ENCODE measurements around the gene PCSK6. TPM values are rescaled to one million over a fixed set of nuclear protein-coding genes. Genes with fewer than 3 reads are reported as not detected.

The PCSK6 gene
- total RNA-seq, 1 donor from 2014 or later = 20.9 TPM

GRCh38 chr15:101522621-101523559 is 33.4 kb upstream of the PCSK6 start:
- no peak for DNase-seq

DNA sequence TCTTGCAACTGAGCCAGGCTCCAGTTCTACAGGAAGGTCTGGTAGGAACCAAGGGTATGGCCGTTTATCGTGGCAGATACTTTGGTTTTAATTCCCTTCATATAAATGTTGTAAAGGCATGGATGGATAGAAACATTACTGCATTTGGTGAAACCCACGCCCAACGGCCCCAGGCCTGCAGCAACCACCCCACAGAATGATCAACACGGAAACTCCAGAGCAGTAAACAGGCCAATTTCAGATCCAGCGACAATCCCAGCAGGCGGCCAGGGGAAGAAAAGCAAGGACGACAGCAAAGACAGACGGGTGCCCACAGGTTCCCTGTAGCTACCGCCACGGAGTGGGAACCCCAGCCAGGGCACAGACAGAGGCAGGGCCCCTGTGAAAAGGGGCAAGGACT is 32.6 kb upstream of the PCSK6 start:
- no peak for DNase-seq

DNA sequence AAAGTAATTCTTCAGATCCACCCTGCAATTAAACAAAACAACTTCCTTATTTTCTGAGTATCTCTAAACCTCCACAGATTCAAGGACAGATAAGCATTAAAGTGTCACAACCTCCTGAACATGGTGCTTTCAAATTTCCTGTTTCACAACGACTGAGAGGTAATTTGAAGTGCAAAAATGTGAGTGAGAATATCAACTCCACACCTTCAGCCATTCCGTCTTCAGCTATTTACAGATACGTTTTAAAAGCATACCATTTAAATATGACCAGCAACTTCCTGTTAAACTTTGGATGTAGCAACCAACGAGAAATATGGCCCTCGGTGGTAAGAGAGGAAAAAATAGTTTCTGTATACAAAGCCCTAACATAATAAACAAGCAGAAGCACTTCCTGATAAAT is 32.1 kb upstream of the PCSK6 start:
- no peak for DNase-seq

GRCh38 chr15:101521069-101521468 is 31.6 kb upstream of the PCSK6 start:
- no peak for DNase-seq

DNA sequence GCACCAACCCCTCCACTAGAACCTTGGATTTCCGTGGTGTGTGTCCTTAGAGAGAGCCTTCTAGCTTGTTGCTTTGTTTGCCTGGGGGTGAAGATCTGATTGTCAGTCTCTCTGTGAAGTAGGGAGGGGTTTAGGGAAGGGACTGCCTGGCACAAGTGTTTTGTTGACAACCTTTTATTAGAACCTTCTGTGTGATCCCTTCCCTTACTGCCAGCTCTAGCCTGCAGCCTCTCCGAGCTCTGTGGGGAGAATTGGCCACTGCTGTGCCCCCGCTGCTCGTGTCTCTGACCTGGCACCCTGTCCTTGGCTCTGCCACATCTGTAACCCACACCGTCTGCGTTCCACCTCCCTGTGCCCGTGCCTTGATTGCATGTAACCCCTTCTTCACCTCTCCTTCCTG is 30.9 kb upstream of the PCSK6 start:
- no peak for DNase-seq

GRCh38 chr15:101517504-101517903 is 28.0 kb upstream of the PCSK6 start:
- no peak for DNase-seq

- no peak for DNase-seq
Measured at GRCh38 chr15:101514318-101514717, 24.8 kb upstream of the PCSK6 start.

- no peak for DNase-seq
Measured at GRCh38 chr15:101511717-101512116, 22.2 kb upstream of the PCSK6 start.

DNA sequence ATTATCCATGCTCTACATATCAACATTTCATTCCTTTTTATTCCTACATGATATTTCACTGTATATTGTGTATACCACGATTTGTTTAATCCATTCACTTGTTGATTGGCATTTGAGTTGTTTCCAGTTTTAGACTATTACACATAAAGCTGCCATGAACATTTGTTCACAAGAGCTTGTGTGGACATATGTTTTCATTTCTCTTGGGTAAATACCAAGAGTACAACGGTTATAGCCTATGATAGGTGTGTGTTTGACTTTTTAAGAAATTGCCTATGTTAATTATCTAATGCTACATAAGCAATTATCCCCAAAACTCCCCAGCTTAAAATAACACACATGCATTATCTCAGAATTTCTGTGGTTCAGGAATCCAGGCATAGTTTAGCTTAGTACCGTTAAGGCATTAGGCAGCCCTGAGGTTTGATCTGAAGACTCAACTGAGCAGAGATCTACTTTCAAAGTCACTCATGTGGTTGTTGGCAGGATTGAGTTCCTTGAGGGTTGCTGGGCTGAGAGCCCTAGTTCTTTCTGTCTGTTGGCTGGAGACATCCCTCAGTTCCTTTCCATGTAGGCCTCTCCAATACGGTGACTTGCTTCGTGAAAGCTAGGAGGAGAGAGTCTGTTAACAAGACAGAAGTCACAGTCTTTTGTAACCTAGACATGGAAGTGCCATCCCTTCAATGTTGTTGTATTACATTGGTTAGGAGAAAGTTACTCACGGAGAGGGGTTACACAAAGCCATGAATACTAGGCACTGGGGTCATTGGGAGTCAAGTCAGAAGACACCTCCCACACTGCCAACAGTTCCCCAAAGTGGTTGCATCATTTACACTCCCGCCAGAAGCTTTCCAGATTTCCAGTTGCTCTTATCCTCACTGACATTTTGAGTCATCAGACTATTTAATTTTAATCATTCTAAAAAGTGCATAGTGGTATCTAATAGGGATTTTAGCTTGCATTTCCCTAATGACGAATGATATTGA is 21.0 kb upstream of the PCSK6 start:
- DNase-seq = no peak

- DNase-seq = no peak
Measured at GRCh38 chr15:101509279-101509678, 19.8 kb upstream of the PCSK6 start.

DNA sequence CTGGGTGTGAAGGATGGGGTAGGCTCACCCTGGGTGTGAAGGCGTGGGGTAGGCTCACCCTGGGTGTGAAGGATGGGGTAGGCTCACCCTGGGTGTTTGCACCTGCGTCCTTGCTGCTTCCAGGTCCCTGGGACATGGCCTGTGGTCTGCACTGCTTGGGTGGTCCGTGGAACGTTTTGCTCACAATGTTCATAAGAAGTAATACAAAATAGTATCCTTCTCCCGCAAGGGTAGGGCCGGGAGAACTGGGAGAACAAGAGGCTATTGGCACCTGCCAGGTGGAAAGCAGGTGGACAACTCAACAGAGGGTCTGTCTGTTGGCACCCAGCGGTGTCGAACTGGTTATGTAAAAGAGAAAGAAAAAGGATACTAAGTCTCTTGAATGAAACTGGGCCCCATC is 17.0 kb upstream of the PCSK6 start:
- DNase-seq = no peak

- DNase-seq = no peak
Measured at GRCh38 chr15:101505610-101506337, 16.3 kb upstream of the PCSK6 start.

- DNase-seq = no peak
Measured at GRCh38 chr15:101504866-101505609, 15.5 kb upstream of the PCSK6 start.

GRCh38 chr15:101504373-101504772 is 14.9 kb upstream of the PCSK6 start:
- DNase-seq = no peak

DNA sequence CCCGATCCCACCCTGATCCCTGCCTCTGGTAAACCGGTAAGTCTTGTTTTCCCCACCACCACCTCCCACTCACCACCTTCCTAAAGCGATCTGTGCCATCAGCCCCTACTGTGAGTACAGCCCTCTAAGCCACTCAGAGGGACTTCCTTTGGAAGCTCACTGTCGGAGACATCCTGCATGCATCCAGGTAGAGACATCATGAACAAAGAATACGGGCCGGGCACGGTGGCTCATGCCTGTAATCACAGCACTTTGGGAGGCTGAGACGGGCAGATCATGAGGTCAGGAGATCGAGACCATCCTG is 13.7 kb upstream of the PCSK6 start:
- DNase-seq = no peak

DNA sequence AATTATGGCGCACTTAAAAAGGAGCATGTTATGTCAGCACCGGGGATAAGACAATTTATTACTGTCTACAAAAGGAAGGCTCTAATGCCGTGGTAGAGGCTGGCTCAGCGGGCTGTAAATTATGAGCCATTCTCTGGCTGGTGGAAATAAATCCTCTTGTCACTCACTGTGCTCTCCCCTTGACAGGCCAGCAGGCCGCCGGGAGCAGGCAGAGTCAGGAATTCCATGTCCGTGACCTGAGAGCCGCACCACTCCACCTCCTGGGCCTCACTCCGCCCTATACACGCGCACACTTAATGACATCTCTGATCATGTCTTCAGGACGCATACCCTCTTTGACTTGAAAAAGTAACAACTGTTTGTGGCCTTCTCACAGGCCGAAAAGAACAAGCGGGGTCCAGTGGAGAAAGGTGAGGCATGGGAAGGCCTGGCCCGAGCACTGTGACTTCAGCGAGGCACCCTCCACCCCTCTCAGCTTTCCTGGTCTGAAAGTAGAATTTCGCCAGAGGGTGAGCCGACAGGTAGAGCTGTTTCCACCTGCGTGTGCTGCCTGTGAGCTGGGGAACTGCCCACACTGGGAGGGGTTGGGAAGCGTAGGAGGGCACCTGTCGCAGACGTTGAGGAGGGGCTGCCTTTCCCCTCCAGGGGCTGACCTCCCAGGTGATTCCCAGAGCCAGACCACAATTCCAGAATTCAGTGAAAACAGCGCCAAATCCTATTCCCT is 13.2 kb upstream of the PCSK6 start:
- no peak for DNase-seq

DNA sequence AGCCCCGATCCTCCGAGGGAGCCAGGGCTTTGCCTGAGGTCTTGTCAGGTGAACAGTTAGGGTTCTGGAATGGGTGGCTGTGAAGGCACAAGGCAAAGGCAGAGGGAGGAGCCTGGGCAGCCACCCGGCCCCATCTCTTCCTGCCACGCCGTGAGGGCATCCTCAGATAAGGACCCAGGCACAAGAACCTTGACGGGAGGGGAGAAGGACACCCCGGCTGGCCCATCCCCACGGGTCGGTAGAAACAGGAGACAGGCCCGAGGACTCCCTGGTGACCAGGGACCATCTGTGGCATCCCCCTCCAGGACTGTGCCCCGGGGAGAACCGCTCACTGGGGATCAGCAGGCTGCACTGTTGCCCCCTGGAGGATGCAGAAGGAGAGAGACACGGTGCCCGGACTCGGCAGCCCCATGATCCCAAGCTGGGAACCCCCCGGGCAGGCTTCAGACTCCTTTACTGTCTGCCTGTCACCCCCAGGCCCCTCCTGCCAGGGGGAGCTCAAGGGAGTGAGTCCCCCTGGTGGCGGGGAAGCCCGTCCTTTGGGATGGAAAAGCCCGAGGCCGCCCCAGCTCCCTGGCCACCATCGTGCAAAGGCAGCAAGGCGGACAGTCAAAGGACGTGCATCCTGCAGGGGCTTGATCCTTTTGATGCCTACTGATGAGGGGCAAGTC is 12.3 kb upstream of the PCSK6 start:
- no peak for DNase-seq

DNA sequence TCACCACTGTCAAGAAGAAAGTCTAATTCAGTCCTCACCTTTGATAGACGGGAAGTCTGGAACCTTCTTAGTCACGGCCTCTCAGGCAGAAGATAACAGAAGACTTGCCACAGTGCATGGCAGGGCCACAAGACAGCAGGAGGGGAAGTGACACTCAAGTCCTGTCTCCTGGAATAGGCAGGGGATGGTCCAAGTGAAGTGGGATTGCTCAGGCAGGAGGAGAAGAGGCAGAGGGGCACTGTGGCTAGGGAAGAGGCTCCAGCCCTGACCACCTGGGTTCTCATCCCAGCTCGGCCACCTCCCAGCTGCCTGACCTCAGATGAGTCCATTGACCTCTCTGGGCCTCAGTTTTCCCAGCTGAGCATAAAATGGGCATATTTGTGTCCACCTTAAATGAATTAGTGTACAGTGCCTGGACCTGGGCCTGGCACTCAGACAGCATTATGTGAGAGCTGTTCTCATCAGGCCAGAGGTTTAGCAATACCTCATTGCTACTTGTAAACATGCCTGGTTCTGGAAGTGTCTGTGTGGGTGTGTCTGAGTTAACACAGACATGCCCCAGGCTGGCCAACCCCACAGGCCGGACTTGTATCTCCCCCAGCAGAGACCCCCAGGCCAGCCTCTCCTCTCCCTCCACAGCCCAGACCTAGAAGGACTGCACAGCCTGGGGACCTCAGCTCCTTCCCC is 11.5 kb upstream of the PCSK6 start:
- no peak for DNase-seq

- no peak for DNase-seq
Measured at GRCh38 chr15:101499863-101500713, 10.6 kb upstream of the PCSK6 start.
